NCI-H748 treated with DMSO at 0.1 percent for 48 hours (cell line): ENCODE measurements around the gene DCBLD1.

Experiments
- DNase-seq: peaks from one replicate; lab custom pipeline; 2025; lab: John Stamatoyannopoulos, UW

The DCBLD1 gene

DNA sequence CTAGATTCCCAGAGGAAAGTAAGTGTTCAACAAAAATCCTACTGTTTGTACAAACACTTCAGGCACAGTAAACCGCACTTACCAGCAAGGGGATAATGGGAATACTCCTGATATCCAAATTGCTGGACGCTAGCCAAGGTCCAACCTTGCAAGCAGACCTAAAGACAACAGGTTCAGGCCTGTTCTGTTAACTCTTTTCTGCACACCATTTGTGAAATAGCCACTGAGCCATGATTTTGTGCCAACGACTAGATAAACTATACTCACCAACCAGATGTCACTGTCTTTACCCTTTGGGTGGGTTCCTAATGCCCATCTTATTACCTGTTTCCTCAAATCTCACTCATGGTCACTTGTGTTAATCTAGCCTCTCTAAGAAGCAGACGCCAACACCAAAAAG, 76.3 kb downstream of the DCBLD1 start:
- no peak for DNase-seq

DNA sequence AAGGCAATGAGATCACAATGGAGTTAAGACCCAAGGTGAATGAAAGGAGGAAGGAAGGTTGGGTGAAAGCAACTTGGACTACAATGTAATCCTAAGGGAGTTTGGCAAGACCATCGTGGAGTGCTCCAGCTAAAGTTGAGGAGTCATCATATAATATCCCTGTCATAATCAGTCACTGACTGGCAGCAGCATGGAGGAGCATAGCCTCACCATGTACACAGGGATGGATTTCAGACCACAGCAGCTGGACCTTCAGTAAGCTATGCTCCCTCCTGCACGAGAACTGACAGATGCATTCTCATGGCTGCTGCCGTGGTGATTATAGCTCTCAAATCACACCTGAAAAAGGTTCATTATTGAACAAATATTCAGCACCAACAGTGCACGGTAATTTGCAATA, 76.8 kb downstream of the DCBLD1 start:
- DNase-seq = no peak

DNA sequence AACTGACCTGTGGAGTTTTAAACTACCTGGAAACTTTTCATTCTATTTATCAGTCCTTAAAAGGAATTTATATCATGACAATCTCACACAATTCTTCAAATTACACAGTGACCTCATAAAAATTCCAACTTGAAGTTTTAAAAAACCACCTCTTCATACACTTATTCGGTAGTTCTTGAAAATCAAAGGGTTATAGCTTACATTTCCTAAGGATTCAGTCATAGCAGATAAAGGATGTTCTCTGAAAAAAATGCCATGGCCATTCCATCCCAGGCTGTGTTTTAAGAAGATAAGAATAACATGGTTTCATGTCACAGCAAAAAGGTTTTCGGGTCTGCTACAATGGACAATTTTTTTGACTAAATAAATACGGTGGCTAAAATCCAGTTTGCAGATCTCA, 78.7 kb downstream of the DCBLD1 start:
- DNase-seq = no peak

DNA sequence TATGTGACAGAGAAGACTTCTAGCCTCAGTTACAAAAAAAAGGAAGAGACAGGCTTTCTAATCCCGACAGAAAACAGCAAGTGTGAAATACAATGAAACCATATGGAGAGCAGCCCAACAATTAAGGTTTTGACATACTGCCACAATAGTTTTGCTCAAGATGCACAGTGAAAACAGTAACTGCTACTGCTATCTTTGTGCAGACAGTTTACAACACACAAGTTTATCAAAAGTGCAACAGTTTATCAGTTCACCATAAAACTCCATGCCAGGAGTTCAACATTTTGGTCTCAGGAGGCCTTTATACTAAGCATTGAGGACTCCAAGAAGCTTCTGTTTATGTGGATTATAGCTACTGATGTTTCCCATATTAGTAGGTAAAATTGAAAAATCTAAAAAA, 82.2 kb downstream of the DCBLD1 start:
- DNase-seq = no peak

DNA sequence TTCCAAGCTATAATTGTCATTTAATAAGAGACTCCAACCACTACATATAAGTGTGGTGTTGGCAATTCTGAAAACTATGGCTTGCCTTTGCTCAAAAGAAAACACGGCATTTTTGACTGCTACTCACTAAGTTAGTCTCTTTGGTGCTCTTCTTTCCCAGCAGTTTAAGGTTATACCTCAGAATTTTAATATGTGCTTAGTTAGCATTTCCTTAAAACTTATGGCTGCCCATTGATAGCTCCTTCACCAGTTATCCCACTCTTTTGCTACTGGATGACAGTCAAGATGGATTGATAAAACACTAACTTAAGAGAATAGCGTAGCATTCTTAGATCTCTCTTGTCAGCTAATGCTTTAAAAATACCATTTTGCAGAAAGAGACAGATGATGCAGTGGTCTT, 85.8 kb downstream of the DCBLD1 start:
- DNase-seq = no peak

DNA sequence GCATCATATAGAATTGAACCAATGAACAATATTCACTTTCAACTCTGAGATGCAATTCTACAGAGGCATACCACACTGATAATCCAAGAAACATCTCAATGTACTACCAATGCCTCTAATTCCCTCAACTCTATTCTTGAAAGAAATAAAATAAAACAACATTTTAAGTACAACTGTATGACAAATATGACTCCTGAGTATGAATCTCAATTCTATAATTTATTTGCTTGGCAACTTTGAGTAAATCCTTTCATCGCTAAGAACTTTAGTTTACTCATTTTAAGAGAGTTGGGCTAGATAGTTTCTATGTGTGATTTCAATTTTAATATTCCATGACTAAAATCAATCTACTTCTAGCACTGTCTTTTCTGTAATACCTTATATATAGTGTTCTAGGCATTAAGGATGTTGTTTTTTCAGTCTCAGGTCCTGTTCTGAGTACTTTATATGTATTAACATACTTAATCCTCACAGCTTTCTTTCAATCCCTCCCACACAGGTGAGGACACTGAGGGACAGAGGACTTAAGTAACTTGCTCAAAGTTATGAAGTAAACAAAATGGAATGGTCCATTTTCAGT, 86.4 kb downstream of the DCBLD1 start:
- no peak for DNase-seq

DNA sequence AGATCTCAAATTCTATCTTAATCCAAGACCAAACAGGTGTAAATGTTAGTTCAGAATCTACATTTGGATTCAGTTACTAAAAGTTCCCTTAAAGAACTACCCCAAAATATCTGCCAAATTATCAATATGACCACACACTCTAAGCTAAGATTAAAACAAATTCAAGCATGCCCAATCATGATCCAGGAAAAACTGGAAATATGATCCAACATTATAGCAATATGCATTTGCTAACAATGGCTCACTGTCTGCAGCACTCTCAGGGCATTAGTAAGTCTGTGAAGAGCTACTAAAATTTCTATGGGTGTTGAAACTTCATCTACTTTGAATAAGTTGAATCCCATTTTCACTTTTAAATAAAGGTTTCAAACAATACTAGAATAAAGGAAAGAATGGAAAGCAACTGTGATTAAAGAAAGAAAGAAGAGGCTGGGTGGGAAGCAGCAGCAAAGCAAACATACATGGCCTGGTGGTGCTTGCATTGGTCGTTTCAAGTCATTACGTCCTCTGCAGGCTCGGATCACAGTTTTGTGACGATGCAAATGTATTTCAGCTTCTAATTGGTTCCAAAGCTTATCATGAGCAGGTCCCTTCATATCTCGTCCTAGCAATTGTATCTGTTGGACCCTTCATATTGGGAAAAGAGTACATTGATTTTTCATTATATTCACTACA, 90.7 kb downstream of the DCBLD1 start:
- no peak for DNase-seq

DNA sequence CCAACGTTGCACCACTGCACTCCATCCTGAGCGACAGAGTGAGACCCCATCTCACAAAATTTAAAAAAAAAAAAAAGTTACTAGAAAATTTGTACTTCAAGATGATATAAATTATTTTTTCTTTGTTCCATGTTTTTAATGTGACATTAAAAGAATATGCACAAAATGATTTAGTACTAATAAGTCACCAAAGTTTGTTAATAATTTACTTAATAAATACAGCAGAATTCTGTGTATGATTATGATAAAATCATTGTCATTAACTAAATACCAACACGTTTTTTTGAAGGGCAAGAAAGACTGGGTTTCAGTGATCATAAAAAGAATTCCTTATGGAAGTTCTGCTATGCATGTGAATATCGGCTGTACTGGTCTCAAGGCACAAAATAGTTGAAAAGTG, 91.7 kb downstream of the DCBLD1 start:
- DNase-seq = no peak

DNA sequence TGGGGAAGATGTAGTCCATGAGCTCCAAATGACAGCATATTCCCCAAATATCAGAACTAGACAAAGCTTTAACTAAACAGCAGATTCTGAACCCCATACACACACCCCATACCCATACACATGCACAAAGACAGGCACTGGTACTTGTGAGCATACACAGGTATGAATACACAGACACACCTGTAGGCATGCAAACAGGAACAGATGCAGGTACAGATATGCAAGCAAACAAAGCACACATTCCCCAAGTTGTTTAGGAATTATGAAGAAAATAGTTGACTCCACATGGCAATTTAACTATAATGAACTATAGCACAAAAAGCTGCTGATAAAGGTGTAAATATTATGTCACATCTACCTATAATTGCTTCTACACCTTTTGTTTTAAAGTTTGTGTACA, 103.2 kb downstream of the DCBLD1 start:
- DNase-seq = no peak

DNA sequence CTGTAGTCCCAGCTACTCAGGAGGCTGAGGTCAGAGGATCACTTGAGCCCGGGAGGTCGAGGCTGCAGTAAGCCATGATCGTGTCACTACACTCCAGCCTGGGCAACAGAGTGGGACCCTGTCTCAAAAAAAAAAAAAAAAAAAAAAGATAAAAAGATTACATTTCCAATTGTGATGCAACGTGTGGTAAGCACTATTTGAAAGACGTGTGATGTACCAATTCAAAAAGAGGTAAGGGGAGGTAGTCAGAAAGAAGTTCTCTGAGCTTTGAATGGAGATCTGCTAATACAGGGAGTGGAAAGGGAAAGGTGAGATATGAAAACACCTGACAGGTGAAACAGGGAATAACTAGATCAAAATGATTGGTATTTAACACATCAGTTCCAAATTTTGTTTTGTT, 108.0 kb downstream of the DCBLD1 start:
- DNase-seq = no peak

DNA sequence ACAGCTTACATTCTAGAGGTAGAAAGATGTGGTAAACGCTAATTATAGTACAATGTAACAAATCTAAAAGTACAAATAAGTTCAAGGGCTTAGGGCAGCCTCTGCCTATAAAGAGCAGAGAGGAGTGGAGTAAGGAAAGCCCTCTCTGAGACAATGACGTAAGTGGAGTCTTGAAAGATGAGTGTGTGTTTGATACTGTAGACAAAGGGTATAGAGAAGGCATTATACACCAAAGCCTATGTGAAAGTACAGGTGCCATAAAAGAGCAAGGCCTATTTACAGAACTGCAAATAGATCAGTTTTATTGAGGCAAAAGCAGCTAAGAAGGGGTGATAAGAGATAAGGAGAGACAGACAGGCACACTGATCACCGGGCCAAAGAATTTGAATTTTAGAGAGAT, 108.9 kb downstream of the DCBLD1 start:
- DNase-seq = no peak

DNA sequence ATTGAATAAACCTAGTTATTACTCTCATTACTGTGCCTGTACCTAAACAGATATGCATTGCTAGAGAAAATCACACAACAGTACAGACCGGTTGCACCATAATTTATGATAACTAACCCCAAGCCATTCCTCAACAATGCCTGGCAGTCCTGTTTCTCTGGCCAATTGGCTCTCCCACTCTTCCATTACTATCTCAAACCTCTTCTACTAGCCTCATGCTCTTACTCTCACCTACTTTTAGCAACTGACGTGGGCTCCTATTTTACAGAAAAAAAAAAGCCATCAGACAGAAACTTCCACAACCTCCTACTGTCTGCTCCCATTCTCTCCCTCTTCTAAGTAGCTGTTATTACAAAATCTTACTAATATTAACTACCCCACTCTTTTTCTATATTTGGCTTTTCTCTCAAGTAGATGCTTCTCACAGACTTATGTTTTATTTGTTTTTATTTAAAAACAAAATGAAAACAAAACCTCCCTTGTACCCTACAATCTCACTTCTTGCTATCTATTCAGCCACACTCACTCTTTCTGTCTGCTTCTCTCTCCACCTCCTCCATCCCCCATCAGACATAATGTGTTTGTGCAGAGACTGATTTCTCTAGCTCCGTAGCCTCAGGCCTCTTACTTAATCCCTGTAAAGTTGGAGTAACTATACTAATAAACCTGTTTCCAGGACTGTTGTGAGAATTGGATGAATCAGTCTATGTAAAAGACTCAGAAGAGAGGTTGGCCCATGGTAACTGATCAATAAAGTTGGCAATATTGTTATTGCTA, 110.7 kb downstream of the DCBLD1 start:
- DNase-seq = no peak

DNA sequence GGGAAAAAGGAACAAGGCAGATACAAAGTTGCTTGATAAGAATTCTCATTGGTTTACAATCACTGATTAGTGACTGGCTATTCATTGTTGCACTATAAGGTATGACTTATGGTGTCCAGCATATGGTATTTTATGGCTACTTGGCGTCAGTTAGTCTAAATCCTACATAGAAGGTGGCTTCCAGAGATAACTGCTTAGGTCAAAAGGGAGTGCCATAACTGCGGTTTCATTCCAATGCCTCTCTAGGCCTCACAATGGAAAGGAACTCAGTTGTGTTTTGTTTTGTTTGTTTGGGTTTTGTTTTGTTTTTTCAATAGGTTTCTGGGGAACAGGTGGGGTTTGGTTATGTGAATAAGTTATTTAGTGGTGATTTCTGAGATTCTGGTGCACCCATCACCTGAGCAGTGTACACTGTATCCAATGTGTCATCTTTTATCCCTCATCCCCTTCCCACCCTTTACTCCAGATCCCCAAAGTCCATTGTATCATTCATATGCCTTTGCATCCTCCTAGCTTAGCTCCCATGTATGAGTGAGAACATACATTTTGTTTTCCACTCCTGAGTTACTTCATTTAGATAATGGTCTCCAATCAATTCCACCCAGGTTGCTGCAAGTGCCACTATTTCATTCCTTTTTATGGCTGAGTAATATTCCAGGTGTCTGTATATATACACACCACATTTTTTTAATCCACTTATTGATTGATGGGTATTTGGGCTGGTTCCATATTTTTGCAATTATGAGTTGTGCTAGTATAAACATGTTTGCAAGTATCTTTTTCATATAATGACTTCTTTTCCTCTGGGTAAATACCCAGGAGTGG, 112.8 kb downstream of the DCBLD1 start:
- DNase-seq = no peak

DNA sequence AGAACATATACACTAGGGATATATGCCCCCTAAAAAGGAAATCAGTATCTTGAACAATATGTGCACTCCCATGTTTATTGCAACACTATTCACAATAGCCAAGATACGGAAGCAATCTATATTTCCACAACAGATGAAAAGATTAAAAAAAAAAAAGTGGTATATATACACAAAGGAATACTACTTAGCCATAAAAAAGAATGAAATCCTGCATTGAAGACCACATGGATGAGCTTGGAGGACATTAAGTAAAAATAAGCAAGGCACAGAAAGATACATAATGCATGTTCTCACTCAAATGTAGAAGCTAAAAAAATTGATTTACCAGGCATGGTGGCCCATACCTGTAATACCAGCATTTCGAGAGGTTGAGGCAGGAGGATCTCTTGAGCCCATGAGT, 115.3 kb downstream of the DCBLD1 start:
- DNase-seq = no peak
